Testis (tissue), 3 donors: ENCODE results near the gene KCND1. TPM values are rescaled to one million over a fixed set of nuclear protein-coding genes. Genes with fewer than 3 reads are reported as not detected.

Experiments used
- DNase-seq: peaks from one replicate; pipeline ENCODE4 v3.0.0-alpha.2; 2019
- H3K27ac ChIP-seq, 2 donors: fragments of 200-600 bp; sonication (generic); one replicate each; pipeline ENCODE4 v1.5.1; 2019
- H3K27me3 ChIP-seq: fragments of 200-600 bp; sonication (generic); one replicate; pipeline ENCODE4 v1.5.1; 2019
- H3K36me3 ChIP-seq: fragments of 200-600 bp; sonication (generic); one replicate; pipeline ENCODE4 v1.5.1; 2017; ENCODE audit warnings: low read depth; ENCODE audit errors: missing control alignments
- H3K4me1 ChIP-seq: fragments of 200-600 bp; sonication (generic); one replicate; pipeline ENCODE4 v1.5.1; 2019
- H3K4me3 ChIP-seq, 2 donors: fragments of 200-600 bp; sonication (generic); one replicate each; pipeline ENCODE4 v1.5.1; 2017 to 2019
- H3K9me3 ChIP-seq: fragments of 200-600 bp; sonication (generic); one replicate; pipeline ENCODE4 v1.5.1; 2017
- POLR2A ChIP-seq: fragments of 450-650 bp; IDR thresholded peaks from one replicate; pipeline ENCODE4 v1.6.1; 2017; ENCODE audit warnings: antibody characterized with exemption, mild to moderate bottlenecking, moderate library complexity
- WGBS, 2 donors: methylation state at CpG; one replicate each; pipeline ENCODE4 v1.1.5; 2018; 5-methylcytosine and 5-hydroxymethylcytosine counted together
- intact Hi-C: fragments of 100-400 bp; cut with DNase I; formaldehyde crosslinking; loops from one replicate; pipeline ENCODE4 v1.15.1; 2023; ENCODE audit warnings: low total_unique reads
- polyA plus RNA-seq: library from polyadenylated mRNA; stranded (reverse); fragments of 350-450 nt; fragmentation: Illumina TruSeq; extraction: RNeasy Lipid Tissue Mini Kit (QIAGEN cat#74804); gene quantifications from one replicate; pipeline ENCODE4 v1.2.3, GENCODE V29; 2014; ENCODE audit warnings: low read depth, low replicate concordance; ENCODE audit not compliant: insufficient read depth
- small RNA-seq, 2 donors: library from RNA; depleted of rRNA; stranded (forward); fragments of <200 nt; gene quantifications; one replicate each; pipeline ENCODE3, GENCODE V24; 2016
- total RNA-seq, 2 donors: library from RNA; depleted of rRNA; stranded (reverse); fragments of >200 nt; gene quantifications; one replicate each; pipeline ENCODE4 v1.2.3, GENCODE V29; 2016
- TF ChIP-seq, protein P1 (sequence below), 3 experiments: fragments of 450-650 bp in 2 of 3; fragments of 200-600 bp in 1 of 3; sonication (generic) in 1 of 3; IDR thresholded peaks; one replicate each; pipeline ENCODE4 v1.5.1; 2016 to 2019; ENCODE audit warnings: antibody characterized with exemption in 3 of 3, mild to moderate bottlenecking in 2 of 3, moderate library complexity in 1 of 3

KCND1 gene
- total and polyA plus RNA-seq, 3 donors from 2014 or later = 2.3 to 3.3 (median 2.4) TPM

DNA sequence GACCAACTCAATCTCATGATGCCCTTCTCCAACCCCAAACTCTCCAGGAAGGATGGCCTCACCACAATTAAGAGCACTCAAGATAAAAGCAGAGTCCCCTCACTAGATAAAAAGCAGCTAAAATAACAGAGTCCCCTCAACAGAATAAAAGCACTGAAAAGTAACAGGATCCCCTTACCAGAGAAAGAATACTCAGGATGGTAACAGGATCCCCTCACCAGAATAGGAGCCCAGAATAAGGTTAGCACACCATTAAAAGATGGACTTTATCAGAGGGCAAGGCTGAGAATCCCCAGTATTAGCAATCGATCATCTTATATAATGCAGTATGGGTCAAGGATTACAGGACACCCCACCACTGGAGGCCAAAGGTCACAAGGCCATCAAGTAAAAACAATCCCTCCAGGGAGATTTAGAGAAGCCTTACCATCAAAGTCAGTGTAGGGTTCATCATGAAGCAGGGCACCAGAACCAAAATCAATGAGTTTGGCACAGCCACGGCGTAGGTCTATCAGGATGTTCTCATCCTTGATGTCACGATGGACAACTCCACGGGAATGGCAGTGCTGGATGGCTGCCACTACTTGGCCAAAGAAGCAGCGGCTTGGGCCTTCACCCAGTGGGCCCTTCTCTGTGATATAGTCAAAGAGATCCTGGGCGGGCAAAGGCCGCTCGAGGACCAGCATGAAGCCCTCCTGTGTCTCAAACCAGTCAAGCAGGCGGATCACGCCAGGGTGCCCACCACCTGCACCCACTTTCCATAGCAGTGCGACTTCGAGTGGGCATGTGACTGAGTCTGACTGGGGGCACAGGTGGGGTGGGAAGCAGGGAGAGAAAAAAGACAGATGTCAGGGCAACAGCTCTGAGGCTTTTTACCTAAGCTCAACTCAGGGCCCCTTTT lies 56.8 kb downstream of the KCND1 start:
- H3K9me3 ChIP-seq = no peaks in the 10 kb centered on the region
- no peaks in the 10 kb centered on the region for H3K4me1 ChIP-seq
- no peaks in the 10 kb centered on the region for H3K27me3 ChIP-seq
- 82 to 85% methylated on average over 4 to 13 of the region's 13 CpGs for WGBS, 2 donors
- no peak overlapping the region for H3K4me3 ChIP-seq
- DNase-seq = no peak
- no peaks in the 10 kb centered on the region for H3K36me3 ChIP-seq
- intact Hi-C loops = no loop called here
- H3K27ac ChIP-seq = no peak overlapping the region
- no peak for TF ChIP-seq POLR2A

GRCh38 chrX:48913605-48914366 lies 57.9 kb downstream of the KCND1 start:
- H3K9me3 ChIP-seq = no peaks in the 10 kb centered on the region
- H3K27me3 ChIP-seq = no peaks in the 10 kb centered on the region
- no peak overlapping the region for H3K4me3 ChIP-seq
- no peak overlapping the region for H3K27ac ChIP-seq
- intact Hi-C loops = no loop called here
- 78 to 87% methylated on average over 1 to 4 of the region's 5 CpGs for WGBS, 2 donors
- H3K4me1 ChIP-seq = no peaks in the 10 kb centered on the region
- DNase-seq = no peak
- TF ChIP-seq POLR2A = no peak
- TF ChIP-seq, protein P1, sequence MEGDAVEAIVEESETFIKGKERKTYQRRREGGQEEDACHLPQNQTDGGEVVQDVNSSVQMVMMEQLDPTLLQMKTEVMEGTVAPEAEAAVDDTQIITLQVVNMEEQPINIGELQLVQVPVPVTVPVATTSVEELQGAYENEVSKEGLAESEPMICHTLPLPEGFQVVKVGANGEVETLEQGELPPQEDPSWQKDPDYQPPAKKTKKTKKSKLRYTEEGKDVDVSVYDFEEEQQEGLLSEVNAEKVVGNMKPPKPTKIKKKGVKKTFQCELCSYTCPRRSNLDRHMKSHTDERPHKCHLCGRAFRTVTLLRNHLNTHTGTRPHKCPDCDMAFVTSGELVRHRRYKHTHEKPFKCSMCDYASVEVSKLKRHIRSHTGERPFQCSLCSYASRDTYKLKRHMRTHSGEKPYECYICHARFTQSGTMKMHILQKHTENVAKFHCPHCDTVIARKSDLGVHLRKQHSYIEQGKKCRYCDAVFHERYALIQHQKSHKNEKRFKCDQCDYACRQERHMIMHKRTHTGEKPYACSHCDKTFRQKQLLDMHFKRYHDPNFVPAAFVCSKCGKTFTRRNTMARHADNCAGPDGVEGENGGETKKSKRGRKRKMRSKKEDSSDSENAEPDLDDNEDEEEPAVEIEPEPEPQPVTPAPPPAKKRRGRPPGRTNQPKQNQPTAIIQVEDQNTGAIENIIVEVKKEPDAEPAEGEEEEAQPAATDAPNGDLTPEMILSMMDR (IDR thresholded peaks at IDR 0.05) = no peak
- H3K36me3 ChIP-seq = no peaks in the 10 kb centered on the region

GRCh38 chrX:48911412-48912182 lies 60.0 kb downstream of the KCND1 start, which contains the start of gene SLC35A2:
TSS of gene SLC35A2 (minus strand) at chrX:48911646. CDS start at chrX:48911636, 10 bp downstream.
- H3K27me3 ChIP-seq = no peaks in the 10 kb centered on the region
- H3K27ac ChIP-seq = peak within 1 kb of the TSS; percentile 39 to 41
- H3K4me3 ChIP-seq = peak within 1 kb of the TSS; percentile 57 to 67
- intact Hi-C loops = no loop called here
- peak; percentile 90 for DNase-seq
- no peaks in the 10 kb centered on the region for H3K36me3 ChIP-seq
- no peaks in the 10 kb centered on the region for H3K4me1 ChIP-seq
- no peak for TF ChIP-seq POLR2A
- TF ChIP-seq, protein P1 (IDR thresholded peaks at IDR 0.05) = no peak
- no peaks in the 10 kb centered on the region for H3K9me3 ChIP-seq
- WGBS, 2 donors = 0% methylated on average over 3 to 43 of the region's 60 CpGs

Small RNA genes lying within 50 kb of the gene (small RNA-seq; reads per million reads assigned to genes)
- 0 reads per million in 2 donors for gene RNU6-722P

Other genes starting within 250 kb of the KCND1 start
- not detected for gene GLOD5, start 210.1 kb downstream of the KCND1 start, total RNA-seq
- gene GLOD5, start 210.1 kb downstream of the KCND1 start, polyA plus RNA-seq = 0.83 TPM
- under 1 TPM in 1 of 2 donors, not detected in 1; 0.24 TPM for gene GATA1, start 185.3 kb downstream of the KCND1 start, total RNA-seq
- gene GATA1, start 185.3 kb downstream of the KCND1 start, polyA plus RNA-seq = 1.3 TPM
- 100 to 1,000 TPM; 223 to 269 TPM for gene HDAC6, start 169.8 kb downstream of the KCND1 start, total RNA-seq
- gene HDAC6, start 169.8 kb downstream of the KCND1 start, polyA plus RNA-seq = 147 TPM
- 1 to 10 TPM; 1.4 to 2.0 TPM for gene ERAS, start 145.3 kb downstream of the KCND1 start, total RNA-seq
- gene ERAS, start 145.3 kb downstream of the KCND1 start, polyA plus RNA-seq = 0.76 TPM
- gene PCSK1N, start 136.2 kb downstream of the KCND1 start, total RNA-seq = 10 to 100 TPM; 62.5 to 82.8 TPM
- gene PCSK1N, start 136.2 kb downstream of the KCND1 start, polyA plus RNA-seq = 8.6 TPM
- gene TIMM17B, start 74.1 kb downstream of the KCND1 start, total RNA-seq = 10 to 100 TPM; 41.2 to 53.2 TPM
- 32.9 TPM for gene TIMM17B, start 74.1 kb downstream of the KCND1 start, polyA plus RNA-seq
- gene PQBP1, start 73.9 kb downstream of the KCND1 start, total RNA-seq = 10 to 100 TPM; 39.3 to 43.7 TPM
- gene PQBP1, start 73.9 kb downstream of the KCND1 start, polyA plus RNA-seq = 37.8 TPM
- gene SLC35A2, start 60.2 kb downstream of the KCND1 start, total RNA-seq = 10 to 100 TPM; 15.9 to 21.6 TPM
- 18.6 TPM for gene SLC35A2, start 60.2 kb downstream of the KCND1 start, polyA plus RNA-seq
- 10 to 100 TPM; 21.5 to 23.0 TPM for gene PIM2, start 52.8 kb downstream of the KCND1 start, total RNA-seq
- 20.6 TPM for gene PIM2, start 52.8 kb downstream of the KCND1 start, polyA plus RNA-seq
- 10 to 100 TPM; 74.3 to 77.1 TPM for gene OTUD5, start 14.2 kb downstream of the KCND1 start, total RNA-seq
- gene OTUD5, start 14.2 kb downstream of the KCND1 start, polyA plus RNA-seq = 36.2 TPM
- gene GRIPAP1, start 30.4 kb upstream of the KCND1 start, total RNA-seq = 10 to 100 TPM; 76.4 to 88.9 TPM
- gene GRIPAP1, start 30.4 kb upstream of the KCND1 start, polyA plus RNA-seq = 44.4 TPM
- gene TFE3, start 71.5 kb upstream of the KCND1 start, total RNA-seq = 10 to 100 TPM; 53.9 to 66.0 TPM
- 29.3 TPM for gene TFE3, start 71.5 kb upstream of the KCND1 start, polyA plus RNA-seq
- gene CCDC120, start 87.2 kb upstream of the KCND1 start, total RNA-seq = 10 to 100 TPM; 11.0 to 11.2 TPM
- gene CCDC120, start 87.2 kb upstream of the KCND1 start, polyA plus RNA-seq = 7.5 TPM
- gene PRAF2, start 102.2 kb upstream of the KCND1 start, total RNA-seq = 10 to 100 TPM; 43.7 to 58.7 TPM
- gene PRAF2, start 102.2 kb upstream of the KCND1 start, polyA plus RNA-seq = 60.9 TPM
- 10 to 100 TPM; 43.2 to 52.0 TPM for gene WDR45, start 108.0 kb upstream of the KCND1 start, total RNA-seq
- 27.1 TPM for gene WDR45, start 108.0 kb upstream of the KCND1 start, polyA plus RNA-seq
- 10 to 100 TPM; 19.6 to 24.8 TPM for gene GPKOW, start 151.9 kb upstream of the KCND1 start, total RNA-seq
- gene GPKOW, start 151.9 kb upstream of the KCND1 start, polyA plus RNA-seq = 17.9 TPM
- gene MAGIX, start 190.9 kb upstream of the KCND1 start, total RNA-seq = 1 to 10 TPM; 1.1 to 3.1 TPM
- 0.90 TPM for gene MAGIX, start 190.9 kb upstream of the KCND1 start, polyA plus RNA-seq
- gene PLP2, start 200.1 kb upstream of the KCND1 start, total RNA-seq = 10 to 100 TPM; 19.0 to 21.4 TPM
- 61.6 TPM for gene PLP2, start 200.1 kb upstream of the KCND1 start, polyA plus RNA-seq
- 1 to 10 TPM; 6.1 to 9.9 TPM for gene PRICKLE3, start 214.5 kb upstream of the KCND1 start, total RNA-seq
- gene PRICKLE3, start 214.5 kb upstream of the KCND1 start, polyA plus RNA-seq = 2.7 TPM
- 1 to 10 TPM; 1.7 to 3.4 TPM for gene SYP, start 228.3 kb upstream of the KCND1 start, total RNA-seq
- gene SYP, start 228.3 kb upstream of the KCND1 start, polyA plus RNA-seq = 2.5 TPM